GM18909 (cell line): ENCODE results near the gene PTPN6.

ENCODE experiments used
- ATAC-seq: cut with Tn5 transposase; IDR thresholded peaks from one replicate; pipeline ENCODE4 v1.9.1; 2021; ENCODE audit warnings: mild to moderate bottlenecking; ENCODE audit not compliant: unreplicated experiment, poor library complexity

Gene PTPN6

DNA sequence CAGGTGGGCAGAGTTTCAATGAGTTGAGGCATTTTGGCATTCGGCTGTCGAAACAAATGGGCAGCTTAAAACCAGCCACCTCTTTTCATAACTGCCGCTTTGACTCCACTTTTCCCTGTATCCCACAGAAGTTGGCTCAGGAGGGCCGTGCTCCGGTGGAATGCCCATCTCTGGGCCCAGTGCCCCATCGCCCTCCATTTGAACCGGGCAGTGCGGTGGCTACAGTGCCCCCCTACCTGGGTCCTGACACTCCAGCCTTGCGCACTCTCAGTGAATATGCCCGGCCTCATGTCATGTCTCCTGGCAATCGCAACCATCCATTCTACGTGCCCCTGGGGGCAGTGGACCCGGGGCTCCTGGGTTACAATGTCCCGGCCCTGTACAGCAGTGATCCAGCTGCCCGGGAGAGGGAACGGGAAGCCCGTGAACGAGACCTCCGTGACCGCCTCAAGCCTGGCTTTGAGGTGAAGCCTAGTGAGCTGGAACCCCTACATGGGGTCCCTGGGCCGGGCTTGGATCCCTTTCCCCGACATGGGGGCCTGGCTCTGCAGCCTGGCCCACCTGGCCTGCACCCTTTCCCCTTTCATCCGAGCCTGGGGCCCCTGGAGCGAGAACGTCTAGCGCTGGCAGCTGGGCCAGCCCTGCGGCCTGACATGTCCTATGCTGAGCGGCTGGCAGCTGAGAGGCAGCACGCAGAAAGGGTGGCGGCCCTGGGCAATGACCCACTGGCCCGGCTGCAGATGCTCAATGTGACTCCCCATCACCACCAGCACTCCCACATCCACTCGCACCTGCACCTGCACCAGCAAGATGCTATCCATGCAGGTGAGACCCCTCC, 12.6 kb upstream of the PTPN6 start:
- ATAC-seq: no peak

DNA sequence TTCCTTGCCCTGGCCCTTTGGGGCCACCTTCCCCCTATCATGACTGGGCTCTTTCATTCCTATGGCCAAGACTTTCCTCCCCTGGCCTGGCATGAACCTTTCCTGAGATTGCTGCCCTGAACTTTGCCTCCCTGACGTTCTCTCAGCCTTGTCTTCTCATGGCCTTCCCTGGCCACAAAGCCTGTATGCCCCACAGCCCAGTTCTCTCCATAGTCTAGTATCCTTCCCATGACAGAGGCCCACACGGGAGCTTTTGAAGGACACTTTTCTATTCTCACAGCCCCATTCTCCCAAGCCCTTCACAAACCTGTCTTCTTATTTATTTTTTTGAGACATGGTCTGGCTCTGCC, 12.0 kb upstream of the PTPN6 start:
- no peak for ATAC-seq

DNA sequence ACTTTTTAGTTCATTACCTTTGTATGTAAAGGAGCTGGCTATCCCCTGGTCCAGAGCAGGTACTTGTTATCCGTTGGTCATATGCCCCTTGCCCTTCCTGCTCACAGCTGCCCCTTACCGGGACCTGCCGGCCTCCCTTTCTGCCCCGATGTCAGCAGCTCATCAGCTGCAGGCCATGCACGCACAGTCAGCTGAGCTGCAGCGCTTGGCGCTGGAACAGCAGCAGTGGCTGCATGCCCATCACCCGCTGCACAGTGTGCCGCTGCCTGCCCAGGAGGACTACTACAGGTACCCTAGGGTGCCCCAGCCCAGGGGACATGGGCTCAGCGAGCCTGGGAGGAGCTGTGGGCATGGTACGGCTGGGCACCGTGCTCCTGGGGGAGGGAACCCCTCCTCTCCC, 9.9 kb upstream of the PTPN6 start:
- ATAC-seq: no peak

DNA sequence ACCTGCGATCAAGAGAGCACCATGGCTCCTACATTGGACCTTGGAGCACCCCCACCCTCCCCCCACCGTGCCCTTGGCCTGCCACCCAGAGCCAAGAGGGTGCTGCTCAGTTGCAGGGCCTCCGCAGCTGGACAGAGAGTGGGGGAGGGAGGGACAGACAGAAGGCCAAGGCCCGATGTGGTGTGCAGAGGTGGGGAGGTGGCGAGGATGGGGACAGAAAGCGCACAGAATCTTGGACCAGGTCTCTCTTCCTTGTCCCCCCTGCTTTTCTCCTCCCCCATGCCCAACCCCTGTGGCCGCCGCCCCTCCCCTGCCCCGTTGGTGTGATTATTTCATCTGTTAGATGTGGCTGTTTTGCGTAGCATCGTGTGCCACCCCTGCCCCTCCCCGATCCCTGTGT, 9.4 kb upstream of the PTPN6 start:
- no peak for ATAC-seq

DNA sequence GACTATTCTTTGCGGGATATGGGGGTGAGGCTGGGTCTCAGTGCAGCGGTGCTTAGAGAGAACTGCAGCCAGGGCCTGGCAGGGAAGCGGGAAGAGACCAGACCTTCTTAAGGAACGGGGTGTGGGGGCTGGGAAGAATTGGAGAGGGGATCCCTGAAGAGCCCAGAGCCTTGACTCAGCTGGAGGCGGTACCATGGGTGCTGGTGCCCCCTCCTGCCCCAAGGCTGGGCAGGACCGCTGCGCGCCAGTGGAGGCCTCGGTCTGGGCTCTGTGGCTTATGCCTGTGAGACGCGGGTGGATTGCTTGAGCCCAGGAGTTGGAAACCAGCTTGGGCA, 8.9 kb upstream of the PTPN6 start:
- ATAC-seq: no peak

DNA sequence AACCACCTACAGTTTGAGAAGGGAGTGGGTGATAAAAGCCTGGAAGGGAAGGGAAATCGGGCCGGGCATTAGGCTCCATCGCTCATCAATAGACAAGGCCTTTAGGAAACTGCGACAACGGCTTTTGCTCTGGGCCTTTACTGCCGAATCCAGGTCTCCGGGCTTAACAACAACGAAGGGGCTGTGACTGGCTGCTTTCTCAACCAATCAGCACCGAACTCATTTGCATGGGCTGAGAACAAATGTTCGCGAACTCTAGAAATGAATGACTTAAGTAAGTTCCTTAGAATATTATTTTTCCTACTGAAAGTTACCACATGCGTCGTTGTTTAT, 7.8 kb upstream of the PTPN6 start:
- ATAC-seq: peak; percentile 29

DNA sequence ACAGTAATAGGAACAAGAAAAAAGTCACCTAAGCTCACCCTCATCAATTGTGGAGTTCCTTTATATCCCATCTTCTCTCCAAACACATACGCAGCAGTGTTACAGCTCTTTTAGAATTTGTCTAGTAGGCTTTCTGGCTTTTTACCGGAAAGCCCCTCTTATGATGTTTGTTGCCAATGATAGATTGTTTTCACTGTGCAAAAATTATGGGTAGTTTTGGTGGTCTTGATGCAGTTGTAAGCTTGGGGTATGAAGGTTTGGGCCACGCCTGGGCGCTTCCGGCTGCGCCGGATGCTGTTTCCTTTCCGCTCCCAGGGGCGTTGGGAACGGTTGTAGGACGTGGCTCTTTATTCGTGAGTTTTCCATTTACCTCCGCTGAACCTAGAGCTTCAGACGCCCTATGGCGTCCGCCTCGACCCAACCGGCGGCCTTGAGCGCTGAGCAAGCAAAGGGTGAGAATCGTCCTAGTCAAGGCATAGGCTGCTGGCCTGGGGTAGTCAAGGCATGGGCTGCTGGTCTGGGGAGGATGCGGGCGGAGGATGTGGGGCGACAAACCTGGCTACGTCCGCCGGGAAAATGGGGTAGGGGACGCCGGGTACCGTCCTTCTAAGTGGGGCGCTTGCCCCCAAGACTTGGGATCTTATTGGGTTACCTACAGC, 7.3 kb upstream of the PTPN6 start, which contains the start of the genes C12orf57 and RNU7-1:
C12orf57 (plus strand) TSS at position 301 of the 659 bp plus-strand sequence; CDS start at position 401, 100 bp downstream.
RNU7-1 (plus strand) TSS at position 95 of the 659 bp plus-strand sequence.
- ATAC-seq: peak; percentile 47

DNA sequence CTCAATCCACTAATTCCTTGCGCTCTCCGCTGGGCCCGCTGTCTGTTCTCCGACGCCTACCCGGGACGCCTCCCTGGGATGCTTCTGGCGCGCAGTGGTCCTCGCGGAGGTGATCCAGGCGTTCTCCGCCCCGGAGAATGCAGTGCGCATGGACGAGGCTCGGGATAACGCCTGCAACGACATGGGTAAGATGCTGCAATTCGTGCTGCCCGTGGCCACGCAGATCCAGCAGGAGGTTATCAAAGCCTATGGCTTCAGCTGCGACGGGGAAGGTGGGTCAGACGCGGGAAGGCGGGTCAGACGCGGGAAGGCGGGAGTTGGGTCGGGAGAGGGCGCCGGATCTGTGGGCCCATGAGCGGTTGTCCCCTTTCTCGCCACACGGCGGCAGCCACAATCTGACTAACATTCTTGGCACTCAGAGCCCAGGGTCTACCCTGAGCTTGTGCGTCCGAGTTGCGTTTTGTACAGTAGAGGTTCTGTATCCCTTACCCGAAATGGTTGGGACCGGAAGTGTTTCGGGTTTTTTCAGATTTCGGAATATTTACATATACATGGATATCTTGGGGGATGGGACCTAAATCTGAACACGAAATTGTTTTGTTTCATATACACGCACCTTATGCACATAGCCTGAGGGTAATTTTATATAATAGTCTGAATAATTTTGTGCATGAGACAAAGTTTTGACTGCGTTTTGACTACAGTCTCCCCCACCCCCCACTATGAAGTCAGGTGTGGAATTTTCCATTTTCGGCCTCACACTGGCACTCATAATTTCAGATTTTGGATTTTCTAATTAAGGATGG, 6.6 kb upstream of the PTPN6 start:
- peak; percentile 48 for ATAC-seq

DNA sequence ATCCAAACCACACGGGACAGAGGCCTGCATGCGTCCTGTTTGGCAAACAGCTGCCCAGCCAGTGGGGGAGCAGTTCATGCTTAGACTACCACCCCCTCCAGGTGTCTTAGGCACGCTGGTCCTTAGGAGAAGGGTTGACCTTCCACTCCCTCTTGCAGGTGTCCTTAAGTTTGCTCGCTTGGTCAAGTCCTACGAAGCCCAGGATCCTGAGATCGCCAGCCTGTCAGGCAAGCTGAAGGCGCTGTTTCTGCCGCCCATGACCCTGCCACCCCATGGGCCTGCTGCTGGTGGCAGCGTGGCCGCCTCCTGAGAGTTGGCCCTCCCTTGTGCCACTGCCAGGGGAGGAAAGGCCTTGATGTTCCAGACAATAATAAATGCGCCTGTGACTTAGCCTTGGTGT, 5.5 kb upstream of the PTPN6 start:
- no peak for ATAC-seq

DNA sequence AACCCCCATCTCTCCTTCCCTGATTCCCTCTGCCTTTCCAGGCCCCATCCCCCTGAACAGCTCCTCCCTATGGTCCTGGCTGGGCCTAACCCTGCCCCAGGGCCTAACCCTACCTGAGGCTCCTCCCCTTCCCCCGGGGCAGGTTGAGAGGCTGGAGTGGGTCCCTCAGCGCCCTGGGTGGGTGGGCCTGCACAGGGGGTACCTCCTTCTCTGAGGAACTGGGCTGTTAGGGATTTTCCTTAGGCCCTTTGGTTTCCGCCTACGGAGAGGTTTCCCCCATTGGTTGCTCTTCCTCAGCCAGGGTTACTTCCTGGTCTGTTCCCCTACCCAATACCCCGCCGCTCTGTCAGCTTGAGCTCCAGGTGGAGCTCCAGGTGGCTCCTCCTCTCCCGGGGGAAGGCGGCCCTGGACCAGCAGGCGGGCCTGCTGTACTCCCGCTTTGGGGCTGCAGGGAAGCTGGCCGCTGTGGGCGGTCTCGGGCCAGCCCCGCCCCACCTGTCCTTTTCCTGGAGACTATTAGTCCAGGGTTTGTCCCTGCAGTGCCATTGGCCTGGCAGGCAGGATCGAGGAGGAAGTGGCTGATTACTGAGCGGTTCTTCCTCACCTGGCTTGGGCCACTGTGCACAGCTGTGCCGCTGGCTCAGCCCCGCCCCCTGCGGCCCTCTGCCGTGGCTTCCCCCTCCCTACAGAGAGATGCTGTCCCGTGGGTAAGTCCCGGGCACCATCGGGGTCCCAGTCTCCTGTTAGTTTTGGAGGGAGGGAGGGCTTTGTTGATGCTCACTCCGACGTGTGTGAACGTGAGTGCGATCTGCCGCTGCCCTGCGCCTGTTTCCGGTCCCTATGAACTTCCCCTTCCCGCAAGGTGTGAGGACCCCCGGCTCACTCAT, 4.9 kb upstream of the PTPN6 start:
- no peak for ATAC-seq

DNA sequence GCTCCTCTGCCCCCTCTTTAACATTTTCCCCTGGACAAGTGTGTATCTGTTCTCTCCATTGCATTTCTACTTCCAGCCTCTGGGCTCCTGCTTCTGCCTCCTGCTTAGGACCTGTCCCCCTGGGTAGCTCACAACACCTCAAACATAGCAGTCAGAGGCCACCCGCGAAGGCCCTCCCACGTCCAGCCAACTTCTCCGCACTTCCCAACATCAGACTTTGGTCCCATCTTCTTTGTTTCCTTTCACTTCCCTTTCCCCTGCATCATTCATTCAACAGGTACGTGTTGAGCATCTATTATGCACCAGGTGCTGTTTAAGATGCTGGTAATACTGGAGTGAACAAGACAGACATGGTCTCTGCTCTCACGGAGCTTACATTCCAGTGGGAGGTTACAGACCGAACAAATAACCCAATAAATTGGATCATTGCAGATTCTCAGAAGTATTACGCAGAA, 4.2 kb upstream of the PTPN6 start:
- no peak for ATAC-seq

DNA sequence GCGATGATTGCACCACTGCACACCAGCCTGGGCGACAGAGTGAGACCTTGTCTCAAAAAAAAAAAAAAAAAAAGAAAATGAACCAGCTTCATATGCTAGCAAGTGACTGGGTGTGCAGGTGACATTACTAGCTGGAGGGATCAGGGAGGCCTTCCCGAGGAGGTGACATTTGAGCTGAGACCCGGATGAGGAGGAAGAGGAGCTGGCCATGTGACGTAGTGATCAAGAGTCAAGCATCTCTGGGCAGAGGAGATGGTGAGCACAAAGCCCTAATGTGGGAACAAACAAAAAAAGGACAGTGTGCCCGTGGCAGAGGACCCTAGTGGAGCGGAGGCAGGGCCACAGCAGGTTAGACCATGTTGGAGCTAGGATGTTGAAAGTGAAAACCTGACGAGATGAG, 3.5 kb upstream of the PTPN6 start:
- ATAC-seq: no peak

DNA sequence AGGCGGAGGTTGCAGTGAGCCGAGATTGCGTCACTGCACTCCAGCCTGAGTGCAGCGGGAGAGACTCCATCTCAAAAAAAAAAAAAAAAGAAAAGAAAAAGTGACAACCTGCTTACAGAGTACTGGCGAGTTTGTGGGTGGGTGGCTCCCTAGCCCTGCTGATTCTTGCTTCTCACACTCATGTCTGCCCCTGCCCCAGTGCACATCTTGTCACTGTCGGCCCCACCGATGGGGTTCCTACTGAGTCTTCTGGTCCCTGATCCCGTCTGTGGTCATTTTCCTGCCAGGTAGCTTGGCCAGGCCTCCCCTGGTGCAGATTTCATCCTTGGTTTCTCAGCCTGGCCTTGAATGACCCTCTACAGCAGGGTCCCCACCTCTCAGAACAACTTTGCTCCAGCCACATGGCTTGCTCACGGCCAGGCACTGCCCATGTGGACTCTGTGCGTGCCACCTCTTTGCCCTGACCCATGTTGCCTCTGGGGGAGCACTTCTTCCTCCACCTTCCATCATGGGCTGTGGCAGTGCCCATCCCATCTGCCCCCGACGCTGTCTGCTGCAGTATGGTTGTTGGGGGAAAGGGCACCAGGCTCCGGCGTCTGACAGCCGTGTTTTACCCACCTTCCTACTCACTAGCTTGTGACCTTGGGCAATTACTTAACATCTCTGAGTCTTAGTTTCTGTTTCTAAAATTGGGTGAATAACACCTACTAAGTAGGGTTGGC, 2.1 kb upstream of the PTPN6 start:
- ATAC-seq: no peak

DNA sequence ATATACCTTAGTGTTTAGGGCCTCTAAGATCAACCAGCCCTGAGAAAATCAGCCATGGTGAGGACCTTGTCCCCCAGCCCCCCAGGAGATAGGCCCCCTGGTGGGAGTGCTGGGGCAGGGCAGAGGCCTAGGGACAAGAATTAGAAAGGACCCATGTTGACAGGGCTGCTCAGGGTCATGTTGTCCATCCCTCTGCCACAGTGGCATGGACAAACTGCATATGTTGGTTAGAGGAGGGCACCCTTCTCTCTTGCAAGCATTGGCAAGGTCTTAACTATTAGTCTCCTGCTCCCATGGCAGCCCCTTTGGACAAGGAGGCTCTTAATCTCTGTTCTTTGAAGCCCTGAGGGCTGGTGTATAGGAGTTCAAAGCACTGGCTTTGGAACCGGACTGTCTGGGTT, 755 bp upstream of the PTPN6 start:
- no peak for ATAC-seq

DNA sequence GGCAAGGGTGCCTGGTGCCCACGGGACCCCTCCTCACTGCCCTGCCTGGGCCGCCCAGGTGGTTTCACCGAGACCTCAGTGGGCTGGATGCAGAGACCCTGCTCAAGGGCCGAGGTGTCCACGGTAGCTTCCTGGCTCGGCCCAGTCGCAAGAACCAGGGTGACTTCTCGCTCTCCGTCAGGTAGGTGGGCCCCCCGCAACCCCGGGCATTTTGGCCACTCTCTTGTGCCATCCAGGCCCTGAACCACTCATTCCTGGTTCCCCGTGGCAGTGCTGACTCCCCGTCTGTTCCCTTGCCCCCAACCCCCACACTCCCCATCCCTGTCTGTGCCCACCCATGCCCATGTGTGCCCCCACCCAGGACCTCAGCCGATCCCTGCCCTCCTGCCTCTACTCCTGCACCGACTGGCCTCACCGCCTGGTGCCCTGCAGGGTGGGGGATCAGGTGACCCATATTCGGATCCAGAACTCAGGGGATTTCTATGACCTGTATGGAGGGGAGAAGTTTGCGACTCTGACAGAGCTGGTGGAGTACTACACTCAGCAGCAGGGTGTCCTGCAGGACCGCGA, 480 bp downstream of the PTPN6 start:
- no peak for ATAC-seq

DNA sequence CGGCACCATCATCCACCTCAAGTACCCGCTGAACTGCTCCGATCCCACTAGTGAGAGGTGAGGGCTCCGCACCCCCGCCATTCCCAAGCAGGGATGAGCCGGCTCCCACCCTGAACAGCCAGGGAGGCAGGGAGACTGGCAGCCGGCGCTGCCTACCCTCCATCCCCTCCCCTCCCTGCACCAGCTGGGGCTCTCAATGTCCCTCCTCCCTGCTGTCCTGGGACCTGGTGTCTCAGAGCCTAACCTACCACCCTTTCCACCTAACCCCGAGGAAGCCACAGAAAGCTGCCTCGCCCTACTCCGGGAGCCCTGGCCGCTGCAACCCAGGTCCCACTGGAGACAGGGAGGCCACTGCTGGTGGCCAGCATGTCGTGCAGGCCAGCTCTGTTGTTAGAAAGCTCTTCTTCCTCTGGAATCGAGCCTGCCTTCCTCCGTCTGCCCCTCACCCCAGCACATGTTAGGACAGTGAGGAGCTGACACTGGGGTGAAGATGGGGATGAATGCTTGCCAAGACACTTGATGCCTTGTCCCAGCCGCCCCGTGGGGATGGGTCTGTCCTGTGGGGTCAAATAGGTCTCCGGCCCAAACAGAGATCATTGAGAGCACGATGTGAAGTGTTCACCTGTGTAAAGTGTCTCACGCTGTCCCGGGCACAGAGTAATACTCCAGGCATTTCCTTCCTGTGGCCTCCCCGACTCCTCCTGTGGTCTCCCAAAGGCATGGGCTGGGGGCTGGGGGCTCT, 1.1 kb downstream of the PTPN6 start:
- ATAC-seq: no peak

DNA sequence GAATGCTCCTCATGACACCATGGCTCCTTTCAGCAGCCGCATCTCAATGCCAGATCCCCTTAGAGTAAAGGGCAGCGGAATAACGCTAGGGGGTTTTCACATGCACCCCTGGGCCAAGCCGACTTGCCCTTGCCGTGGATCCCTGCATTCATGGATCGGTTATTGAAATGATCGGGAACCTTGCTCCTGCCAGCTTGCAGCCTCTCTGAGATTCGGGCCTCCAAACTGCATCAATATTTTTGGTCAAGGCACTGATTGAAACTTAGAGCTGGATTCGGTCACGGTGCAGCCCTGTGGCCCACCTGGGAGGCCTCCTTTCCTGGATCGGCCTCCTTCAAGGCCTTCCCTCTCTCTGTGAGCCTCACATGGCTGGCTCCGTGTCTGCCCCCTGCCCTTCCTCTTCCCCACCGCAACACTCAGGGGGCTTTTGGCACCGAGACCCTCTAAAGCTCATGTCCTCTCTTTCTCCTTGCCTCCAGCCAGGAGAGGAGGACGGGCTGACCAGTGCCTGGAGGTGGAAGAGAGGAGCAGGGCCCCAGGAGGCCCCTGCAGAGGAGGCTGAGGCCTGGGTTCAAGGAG, 1.8 kb downstream of the PTPN6 start:
- no peak for ATAC-seq
